ENCODE measurements around the gene NKTR.

Gene NKTR

DNA sequence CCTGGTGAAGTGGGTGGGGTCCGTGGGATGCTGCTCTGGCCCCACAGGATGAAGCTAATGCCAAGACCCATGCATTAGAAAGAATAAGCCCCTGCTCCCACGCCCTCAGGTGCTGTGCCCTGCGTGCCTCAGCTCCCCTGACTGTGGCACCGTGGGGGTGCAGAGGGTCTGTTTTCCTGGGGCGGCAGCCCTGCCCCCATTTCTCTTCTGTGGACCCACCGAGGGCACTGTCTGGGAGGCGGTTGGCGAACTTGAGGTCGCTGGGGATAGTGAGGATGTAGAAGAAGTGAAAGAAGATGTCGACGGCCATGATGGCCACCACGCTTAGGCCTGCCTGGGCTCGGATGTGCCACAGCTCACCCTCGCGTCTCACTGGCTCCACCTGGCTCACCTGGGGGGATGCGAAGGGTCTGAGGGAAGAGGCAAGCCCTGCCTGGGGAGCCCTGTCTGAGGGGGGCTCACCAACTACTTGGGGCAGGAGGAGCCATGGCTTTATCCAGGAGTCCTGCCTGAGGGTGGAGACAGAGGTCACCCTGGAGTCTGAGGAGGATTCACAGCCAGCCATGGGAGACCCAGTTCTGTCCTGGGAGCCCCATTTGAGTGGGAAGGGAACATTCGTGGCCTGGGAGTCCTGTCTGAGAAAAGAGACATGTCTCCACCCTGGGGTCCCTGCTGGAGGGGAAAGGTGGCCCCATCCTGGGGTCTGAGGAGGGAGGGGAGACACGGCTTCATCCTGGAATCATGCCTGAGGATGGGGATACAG is 97.0 kb downstream of the NKTR start:
- no peak for DNase-seq

Data from NCI-H1105 (cell line).